ENCODE results near the gene ASGR1.

ASGR1 gene, protein sequence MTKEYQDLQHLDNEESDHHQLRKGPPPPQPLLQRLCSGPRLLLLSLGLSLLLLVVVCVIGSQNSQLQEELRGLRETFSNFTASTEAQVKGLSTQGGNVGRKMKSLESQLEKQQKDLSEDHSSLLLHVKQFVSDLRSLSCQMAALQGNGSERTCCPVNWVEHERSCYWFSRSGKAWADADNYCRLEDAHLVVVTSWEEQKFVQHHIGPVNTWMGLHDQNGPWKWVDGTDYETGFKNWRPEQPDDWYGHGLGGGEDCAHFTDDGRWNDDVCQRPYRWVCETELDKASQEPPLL

GRCh38 chr17:7179317-7180254, at the start of gene ASGR1:
Gene ASGR1 (minus strand): TSS chr17:7179370. CDS start chr17:7178563, 807 bp downstream.
- no peak for DNase-seq

GRCh38 chr17:7228920-7229319, 49.8 kb upstream of the ASGR1 start:
- no peak for DNase-seq

GRCh38 chr17:7226721-7227710, 47.8 kb upstream of the ASGR1 start:
- no peak for DNase-seq

- DNase-seq = no peak
Observed at GRCh38 chr17:7225711-7226331, 46.7 kb upstream of the ASGR1 start.

DNA sequence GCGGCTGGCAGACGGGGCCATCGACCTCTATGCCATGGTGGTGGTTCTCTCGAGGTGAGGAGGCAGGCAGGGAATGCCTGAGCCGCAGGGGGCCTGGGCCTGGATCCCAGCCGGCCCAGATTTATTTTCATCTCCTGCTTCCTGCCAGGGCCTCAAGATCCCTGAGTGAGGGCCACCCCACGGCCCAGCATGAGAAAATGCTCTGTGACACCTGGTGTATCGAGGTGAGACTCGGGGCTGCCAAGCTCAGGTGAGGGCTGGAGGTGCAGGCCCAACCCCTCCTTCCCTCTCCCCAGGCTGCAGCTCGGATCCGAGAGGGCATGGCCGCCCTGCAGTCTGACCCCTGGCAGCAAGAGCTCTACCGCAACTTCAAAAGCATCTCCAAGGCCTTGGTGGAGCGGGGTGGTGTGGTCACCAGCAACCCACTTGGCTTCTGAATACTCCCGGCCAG, 45.5 kb upstream of the ASGR1 start:
- no peak for DNase-seq

- DNase-seq = no peak
Observed at GRCh38 chr17:7224110-7224509, 44.9 kb upstream of the ASGR1 start.

DNA sequence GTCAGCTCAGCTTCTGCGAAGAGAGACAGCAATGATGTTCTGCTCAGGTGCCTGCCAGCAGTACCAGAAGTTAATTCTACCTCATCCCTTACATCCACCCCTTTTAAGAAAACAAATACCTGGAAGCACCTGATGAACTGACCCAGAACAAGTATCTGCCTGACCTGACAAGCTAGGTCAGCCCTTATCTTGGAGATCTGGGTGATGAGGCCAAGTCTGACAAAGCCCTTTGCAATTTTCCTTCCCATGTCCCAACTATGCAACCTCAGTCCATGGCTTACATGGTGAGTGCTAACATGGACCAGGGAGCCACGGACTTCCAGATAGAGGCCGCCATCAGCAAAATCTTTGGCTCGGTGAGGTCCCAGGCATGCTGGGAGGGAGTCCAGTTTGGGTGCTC, 44.2 kb upstream of the ASGR1 start:
- no peak for DNase-seq

DNA sequence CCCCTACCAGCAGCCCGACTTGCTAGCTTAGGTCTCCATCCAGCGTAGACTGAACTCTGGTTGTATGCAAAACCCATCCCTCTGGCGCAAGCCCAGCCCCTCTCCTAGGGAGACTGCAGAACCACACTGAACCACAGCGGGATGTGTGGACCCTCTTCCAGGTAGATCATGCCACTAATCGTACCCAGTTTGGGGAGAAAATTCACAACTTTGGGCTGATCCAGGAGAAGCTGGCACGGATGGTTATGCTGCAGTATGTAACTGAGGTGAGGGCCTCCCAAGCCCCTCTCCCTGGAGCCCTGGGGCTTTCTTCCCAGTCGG, 43.8 kb upstream of the ASGR1 start:
- peak in 1 of 3 experiments; percentile 5 for DNase-seq

DNA sequence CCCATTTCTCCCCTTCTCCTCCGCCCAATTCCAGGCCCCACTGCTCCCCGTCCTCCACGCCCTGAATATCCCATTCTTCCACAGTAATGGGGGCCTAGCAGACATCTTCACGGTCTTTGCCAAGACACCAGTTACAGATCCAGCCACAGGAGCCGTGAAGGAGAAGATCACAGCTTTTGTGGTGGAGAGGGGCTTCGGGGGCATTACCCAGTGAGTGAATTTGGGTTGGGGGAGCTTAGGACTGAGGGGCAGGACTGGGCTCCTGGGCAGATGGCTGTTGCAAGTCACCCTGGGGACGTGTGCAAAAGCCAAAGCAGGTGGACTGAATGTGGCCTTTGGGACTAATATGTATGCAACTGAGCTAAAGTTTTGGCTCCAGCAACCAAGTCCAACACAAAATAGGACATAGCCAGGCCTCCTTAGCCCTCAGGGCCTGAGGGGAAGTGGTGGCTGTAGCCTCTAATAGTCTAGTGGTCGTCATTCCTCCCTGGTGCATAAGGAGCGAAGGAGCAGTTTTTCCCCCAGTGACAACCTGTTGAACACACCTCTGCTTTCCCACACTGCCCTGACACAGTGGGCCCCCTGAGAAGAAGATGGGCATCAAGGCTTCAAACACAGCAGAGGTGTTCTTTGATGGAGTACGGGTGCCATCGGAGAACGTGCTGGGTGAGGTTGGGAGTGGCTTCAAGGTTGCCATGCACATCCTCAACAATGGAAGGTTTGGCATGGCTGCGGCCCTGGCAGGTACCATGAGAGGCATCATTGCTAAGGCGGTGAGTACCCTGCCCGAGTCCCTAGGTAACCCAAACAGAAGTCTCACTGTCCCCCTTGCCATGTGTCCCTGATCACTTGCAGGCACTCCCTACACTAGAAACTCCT, 43.2 kb upstream of the ASGR1 start:
- no peak for DNase-seq

GRCh38 chr17:7221278-7222092, 42.3 kb upstream of the ASGR1 start:
- DNase-seq = peak in 1 of 3 experiments; percentile 19

- DNase-seq = peak in 2 of 3 experiments; percentile 14 to 41
Observed at GRCh38 chr17:7220593-7221277, 41.6 kb upstream of the ASGR1 start.

DNA sequence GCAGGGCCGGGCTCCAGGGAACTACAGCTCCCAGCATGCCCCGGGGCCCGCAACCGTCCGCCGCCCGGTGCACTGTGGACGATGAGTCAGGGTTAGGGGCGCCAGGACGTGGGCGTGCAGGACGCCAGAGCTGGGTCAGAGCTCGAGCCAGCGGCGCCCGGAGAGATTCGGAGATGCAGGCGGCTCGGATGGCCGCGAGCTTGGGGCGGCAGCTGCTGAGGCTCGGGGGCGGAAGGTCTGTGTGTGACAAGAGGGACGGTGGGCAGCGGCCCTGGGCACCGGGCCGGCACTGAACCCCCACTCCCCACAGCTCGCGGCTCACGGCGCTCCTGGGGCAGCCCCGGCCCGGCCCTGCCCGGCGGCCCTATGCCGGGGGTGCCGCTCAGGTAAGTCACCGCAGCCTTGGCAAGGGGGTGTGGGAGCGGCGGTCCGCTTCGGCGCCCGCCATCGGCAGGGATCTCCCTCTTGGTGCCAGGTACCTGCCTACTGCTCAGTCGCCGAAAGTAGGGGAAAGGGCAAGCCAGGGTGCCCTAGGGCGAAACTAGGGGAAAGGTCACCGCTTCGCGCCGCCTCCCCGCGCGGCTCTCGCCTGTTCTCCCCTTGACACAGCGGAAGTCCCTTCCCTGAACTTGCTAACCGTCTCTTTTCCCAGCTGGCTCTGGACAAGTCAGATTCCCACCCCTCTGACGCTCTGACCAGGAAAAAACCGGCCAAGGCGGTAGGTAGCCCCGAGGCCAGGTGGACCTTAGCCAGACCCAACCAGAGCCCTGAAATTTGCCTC, 40.8 kb upstream of the ASGR1 start, which contains the start of the genes ACADVL and DLG4:
TSS of gene ACADVL (plus strand) at position 127 of the 781 bp plus-strand sequence. CDS start at position 174, 47 bp downstream.
TSS of gene DLG4 (minus strand) at position 25 of the 781 bp plus-strand sequence.
- peak; percentile 50 to 73 (median 58) for DNase-seq

GRCh38 chr17:7219229-7219811, 40.1 kb upstream of the ASGR1 start:
- DNase-seq = no peak

- no peak for DNase-seq
Observed at GRCh38 chr17:7218758-7219157, 39.6 kb upstream of the ASGR1 start.

- no peak for DNase-seq
Observed at GRCh38 chr17:7218166-7218565, 39.0 kb upstream of the ASGR1 start.

DNA sequence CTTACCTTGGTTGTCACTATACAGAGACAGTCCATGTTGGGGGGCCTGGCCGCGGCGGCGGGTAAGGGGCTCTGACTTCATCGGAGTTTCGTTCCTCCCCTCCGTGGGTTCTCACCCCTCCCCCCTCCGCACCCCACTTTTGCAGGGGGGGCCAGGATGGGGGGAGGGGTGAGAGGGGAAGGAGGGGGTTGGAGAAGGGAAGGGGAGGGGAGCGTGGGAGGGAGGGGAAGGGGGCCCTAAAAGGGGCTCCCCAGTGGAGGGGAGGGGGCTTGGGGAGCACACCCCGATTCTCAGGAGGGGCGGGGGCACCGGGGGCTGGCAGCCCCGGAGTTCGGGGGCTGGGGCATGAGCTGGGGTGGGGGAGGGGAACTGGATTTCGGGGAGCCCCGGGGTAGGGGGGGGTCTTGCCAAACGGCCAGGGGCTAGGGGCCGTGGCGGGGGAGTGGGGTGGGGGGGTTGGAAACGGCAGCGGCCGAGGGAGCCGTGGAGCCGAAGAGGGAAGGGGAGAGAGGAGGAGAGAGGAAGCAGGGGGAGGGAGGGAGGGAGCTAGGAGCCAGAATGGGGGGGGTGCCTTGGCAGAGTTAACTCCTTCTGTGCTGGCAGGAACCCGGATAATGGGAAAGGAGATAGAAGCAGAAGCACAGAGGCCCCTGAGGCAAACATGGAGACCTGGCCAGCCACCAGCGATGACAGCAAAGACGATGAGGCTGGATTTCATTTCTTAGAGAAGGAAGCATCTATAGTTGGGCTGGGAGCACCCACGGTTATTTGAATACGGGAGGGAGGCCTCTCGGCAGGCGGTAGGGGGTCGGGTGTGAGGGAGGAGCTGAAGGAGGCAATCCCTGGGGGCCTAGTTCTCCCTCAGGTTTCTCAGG, 38.2 kb upstream of the ASGR1 start:
- DNase-seq = peak; percentile 13 to 66 (median 49)
